Activated naive CD4-positive, alpha-beta T cell (primary cell): ENCODE measurements around the gene TMEM59L.

Experiments
- DNase-seq, 4 experiments: peaks; one replicate each; lab custom pipeline; 2025; lab: John Stamatoyannopoulos, UW

The TMEM59L gene

GRCh38 chr19:18608805-18609716 lies 3.6 kb upstream of the TMEM59L start:
- DNase-seq = no peak

GRCh38 chr19:18609717-18610051 lies 3.0 kb upstream of the TMEM59L start:
- no peak for DNase-seq

GRCh38 chr19:18610245-18610555 lies 2.5 kb upstream of the TMEM59L start:
- DNase-seq = no peak

DNA sequence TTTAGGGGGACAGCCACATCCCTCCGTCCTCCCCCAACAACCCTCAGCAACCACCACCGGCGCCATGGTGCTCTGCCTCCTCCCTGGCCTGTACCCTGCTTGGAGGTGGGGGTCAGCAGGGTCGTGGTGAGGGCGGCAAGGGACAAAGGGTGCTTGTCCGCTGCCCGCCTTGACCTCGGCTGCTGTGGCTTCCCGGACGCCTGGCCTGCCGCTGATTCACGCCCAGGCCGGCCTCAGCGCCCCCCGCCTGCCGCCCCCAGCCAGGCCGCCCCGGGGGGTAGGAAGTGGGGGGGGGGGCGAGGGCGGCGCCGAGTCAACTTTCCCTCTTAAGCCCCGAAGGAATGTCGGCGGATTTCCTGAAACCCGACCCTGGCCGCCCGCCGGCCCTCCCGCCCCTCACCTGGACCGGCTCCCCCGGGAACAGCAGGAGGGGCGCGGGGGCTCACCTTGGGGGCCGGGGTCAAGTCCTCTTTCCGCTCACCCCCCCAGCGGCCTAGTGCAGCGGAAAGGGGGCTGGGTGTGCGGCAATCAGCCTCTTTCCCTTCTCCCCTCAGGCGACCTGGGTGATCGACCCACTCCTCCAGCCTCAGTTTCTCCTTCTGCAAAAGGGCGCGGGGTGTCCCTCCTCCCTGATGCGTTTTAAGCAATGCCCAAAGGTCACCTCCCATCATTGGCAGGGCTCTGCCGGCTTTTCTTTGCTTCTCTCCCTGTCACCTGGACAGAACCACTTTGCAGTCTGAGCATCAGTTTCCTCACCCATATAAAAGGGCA lies 1.9 kb upstream of the TMEM59L start:
- DNase-seq = no peak

- no peak for DNase-seq
Measured at GRCh38 chr19:18611327-18612050, 1.2 kb upstream of the TMEM59L start.

GRCh38 chr19:18612051-18612771 lies 459 bp upstream of the TMEM59L start:
- no peak for DNase-seq

- DNase-seq = no peak
Measured at GRCh38 chr19:18613589-18614234, 1.0 kb downstream of the TMEM59L start.

DNA sequence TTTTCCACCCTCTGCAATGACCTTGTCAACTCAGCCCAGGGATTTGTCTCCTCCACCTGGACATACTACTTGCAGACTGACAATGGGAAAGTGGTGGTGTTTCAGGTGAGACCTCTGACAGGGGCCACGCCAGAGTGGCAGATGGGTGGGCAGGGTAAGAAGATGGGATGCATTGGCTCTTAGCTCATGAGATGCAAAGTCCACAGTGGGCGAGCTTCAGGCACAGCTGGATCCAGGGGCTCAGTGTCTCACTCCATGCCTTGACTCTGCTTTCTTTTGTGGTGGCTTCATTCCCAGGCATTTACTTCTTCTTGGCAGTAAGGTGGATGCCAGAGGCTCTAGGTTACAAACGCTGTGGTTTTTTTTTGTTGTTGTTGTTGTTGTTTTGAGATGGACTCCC lies 3.4 kb downstream of the TMEM59L start:
- no peak for DNase-seq

DNA sequence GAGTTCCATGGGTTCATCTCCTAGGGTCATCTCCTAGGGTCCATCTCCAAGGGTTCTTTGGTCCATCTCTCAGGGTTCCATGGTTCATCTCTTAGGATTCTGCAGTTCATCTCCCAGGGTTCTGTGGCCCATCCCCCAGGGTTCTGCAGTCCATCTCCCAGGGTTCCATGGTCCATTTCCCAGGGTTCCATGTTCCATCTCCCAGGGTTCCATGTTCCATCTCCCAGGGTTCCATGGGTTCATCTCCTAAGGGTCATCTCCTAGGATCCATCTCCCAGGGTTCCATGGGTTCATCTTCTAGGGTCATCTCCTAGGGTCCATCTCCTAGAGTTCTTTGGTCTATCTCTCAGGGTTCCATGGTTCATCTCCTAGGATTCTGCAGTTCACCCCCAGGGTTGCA lies 4.9 kb downstream of the TMEM59L start:
- no peak for DNase-seq

DNA sequence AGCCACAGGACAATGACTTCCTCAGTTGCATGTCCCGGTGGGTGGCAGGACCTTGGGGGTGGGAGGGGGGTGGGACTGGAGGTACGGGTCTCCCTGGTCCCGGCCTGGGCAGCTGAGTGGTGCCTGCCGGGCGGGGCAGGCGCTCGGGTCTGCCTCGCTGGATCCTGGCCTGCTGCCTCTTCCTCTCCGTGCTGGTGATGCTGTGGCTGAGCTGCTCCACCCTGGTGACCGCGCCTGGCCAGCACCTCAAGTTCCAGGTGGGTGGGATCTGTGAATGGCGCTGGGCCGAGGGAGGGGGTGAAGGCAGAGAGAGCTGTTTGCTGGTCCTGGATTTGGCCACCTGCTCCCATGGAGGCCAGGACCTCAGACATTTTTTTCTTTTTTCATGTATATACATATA lies 5.6 kb downstream of the TMEM59L start:
- DNase-seq = no peak

GRCh38 chr19:18620311-18620710 lies 7.6 kb downstream of the TMEM59L start:
- DNase-seq = no peak

GRCh38 chr19:18620902-18621301 lies 8.2 kb downstream of the TMEM59L start:
- no peak for DNase-seq

DNA sequence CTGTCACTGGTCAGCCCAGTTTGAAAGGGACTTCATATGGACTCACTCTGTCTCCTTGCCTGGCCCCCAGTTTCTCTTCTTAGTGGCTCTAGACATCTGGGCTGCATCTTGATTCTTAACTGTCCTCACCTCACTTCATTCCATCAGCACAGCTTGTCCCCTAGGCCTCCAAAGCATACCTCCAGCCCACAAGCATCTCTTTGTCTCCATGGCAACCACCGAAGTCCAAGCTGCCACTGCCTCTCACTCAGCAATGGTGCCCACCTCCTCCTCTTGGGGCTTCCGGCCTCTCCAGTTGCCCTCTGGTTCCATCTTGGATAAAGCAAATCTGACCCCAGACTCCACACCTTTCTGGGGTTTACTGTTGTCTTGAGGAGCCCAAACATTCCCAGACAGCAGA lies 14.2 kb downstream of the TMEM59L start:
- DNase-seq = no peak

DNA sequence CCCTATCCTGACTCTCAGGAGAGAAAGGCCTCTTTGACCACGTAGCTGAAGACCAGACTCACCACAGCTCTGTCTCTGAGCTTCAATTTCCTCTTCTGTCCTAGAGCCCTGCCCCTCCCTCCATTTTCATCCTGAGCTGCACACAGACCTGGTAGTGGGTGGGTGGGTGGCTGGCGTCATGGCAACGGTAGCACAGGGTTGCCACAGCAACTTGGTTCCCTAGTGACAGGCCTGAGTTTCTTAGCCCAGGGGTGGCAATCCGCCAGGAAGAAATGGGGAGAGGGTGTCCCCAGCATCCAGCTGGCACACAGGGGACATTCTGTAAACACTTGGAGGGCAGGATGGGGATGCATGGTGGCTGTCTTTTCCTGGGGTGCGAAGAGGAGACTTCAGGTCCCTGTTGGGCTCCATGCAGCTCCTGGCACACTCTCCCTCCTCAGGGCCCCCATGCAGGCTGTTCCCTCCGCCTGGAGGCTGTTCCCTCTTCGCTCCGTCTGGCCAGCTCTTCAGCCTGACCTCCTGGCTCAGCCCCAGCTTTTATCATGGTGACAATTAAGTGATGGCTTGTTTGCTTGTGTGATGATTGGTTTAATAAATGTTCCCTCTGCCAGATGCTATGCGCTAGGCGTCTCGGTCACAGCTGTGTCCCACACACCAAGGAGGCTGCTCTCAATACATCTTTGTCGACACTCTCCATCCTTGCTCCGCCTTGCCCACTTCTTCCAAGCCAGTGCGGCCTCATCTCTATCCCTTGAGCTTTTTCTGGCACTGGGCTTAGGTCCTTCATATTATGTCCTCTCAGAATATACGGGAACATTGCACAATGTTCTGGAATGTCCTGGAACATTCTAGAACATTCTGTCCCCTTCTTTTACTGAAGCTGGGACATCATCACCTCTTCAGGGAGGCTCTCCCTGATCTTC lies 16.8 kb downstream of the TMEM59L start:
- DNase-seq = no peak

- DNase-seq = no peak
Measured at GRCh38 chr19:18633321-18633720, 20.7 kb downstream of the TMEM59L start.

GRCh38 chr19:18634612-18635297 lies 22.1 kb downstream of the TMEM59L start:
- no peak for DNase-seq

GRCh38 chr19:18635831-18636182 lies 23.1 kb downstream of the TMEM59L start:
- DNase-seq = no peak

- peak; percentile 97 to 100 (median 99) for DNase-seq
Measured at GRCh38 chr19:18636183-18636968, 23.7 kb downstream of the TMEM59L start.

GRCh38 chr19:18636969-18637629 lies 24.4 kb downstream of the TMEM59L start, which contains the start of gene KLHL26:
TSS of gene KLHL26 (plus strand) at chr19:18637028. CDS start at chr19:18637055, 27 bp downstream.
- DNase-seq = no peak
